KMS-11 (cell line): ENCODE results near the gene UBE2E3.
A peak's percentile ranks its signal among the peaks of the same experiment; 100 is the strongest.

Source experiments
- H2AFZ ChIP-seq: fragments of 200-600 bp; sonication (generic); 2 replicates; pipeline ENCODE4 v1.6.1; 2016; ENCODE audit warnings: antibody characterized with exemption, mixed run types, low read depth
- H3K27ac ChIP-seq: fragments of 200-600 bp; sonication (generic); 2 replicates; pipeline ENCODE4 v1.6.1; 2016; ENCODE audit warnings: mild to moderate bottlenecking, mixed run types
- H3K27me3 ChIP-seq: fragments of 200-600 bp; sonication (generic); 2 replicates; pipeline ENCODE4 v1.6.1; 2017; ENCODE audit warnings: mild to moderate bottlenecking, low read depth, mixed run types, moderate library complexity; ENCODE audit not compliant: insufficient read depth
- H3K36me3 ChIP-seq: fragments of 200-600 bp; sonication (generic); 2 replicates; pipeline ENCODE4 v1.6.1; 2017; ENCODE audit warnings: mild to moderate bottlenecking, mixed run types; ENCODE audit not compliant: insufficient read depth
- H3K4me1 ChIP-seq: fragments of 200-600 bp; sonication (generic); 2 replicates; pipeline ENCODE4 v1.6.1; 2016; ENCODE audit warnings: mild to moderate bottlenecking, low read depth, mixed run types; ENCODE audit not compliant: poor library complexity, severe bottlenecking
- H3K4me2 ChIP-seq: fragments of 200-600 bp; sonication (generic); 2 replicates; pipeline ENCODE4 v1.7.0; 2016; ENCODE audit warnings: mild to moderate bottlenecking, mixed run types
- H3K4me3 ChIP-seq: fragments of 200-600 bp; sonication (generic); IDR thresholded peaks from 2 replicates; pipeline ENCODE4 v1.6.1; 2017; ENCODE audit warnings: low read depth, low read length, mixed read lengths; ENCODE audit not compliant: insufficient read depth
- H3K79me2 ChIP-seq: fragments of 200-600 bp; sonication (generic); 2 replicates; pipeline ENCODE4 v1.6.1; 2016; ENCODE audit warnings: low read depth, mixed run types; ENCODE audit not compliant: insufficient read depth
- H3K9ac ChIP-seq: fragments of 200-600 bp; sonication (generic); 2 replicates; pipeline ENCODE4 v1.6.1; 2016; ENCODE audit warnings: mild to moderate bottlenecking, mixed run types
- H4K20me1 ChIP-seq: fragments of 200-600 bp; sonication (generic); 2 replicates; pipeline ENCODE4 v1.6.1; 2016; ENCODE audit warnings: mild to moderate bottlenecking, mixed run types; ENCODE audit not compliant: insufficient read depth
- CTCF ChIP-seq: fragments of 200-600 bp; sonication (generic); conservative IDR thresholded peaks from 2 replicates; pipeline ENCODE4 v1.6.1; 2017; ENCODE audit warnings: low read depth, mild to moderate bottlenecking, antibody characterized with exemption, low read length, moderate library complexity, mixed read lengths

Gene UBE2E3

GRCh38 chr2:181074457-181074856 is 94.1 kb downstream of the UBE2E3 start:
- Histone ChIP-seq H2AFZ (no peak overlapping the region), H3K4me1 (peaks cover 13% of the 10 kb centered on the region), H4K20me1 (no peaks in the 10 kb centered on the region), H3K4me2 (no peak overlapping the region), H3K27me3 (no peaks in the 10 kb centered on the region), H3K36me3 (no peaks in the 10 kb centered on the region), H3K4me3 (no peak overlapping the region), H3K27ac (no peak overlapping the region), H3K79me2 (no peaks in the 10 kb centered on the region), H3K9ac (no peak overlapping the region)
- TF ChIP-seq CTCF = no peak

- Histone ChIP-seq H3K79me2 (no peaks in the 10 kb centered on the region), H3K36me3 (no peaks in the 10 kb centered on the region), H4K20me1 (no peaks in the 10 kb centered on the region), H3K4me1 (peaks cover 5% of the 10 kb centered on the region), H3K4me2 (no peak overlapping the region), H3K9ac (no peak overlapping the region), H2AFZ (no peak overlapping the region), H3K27ac (no peak overlapping the region), H3K27me3 (no peaks in the 10 kb centered on the region), H3K4me3 (no peak overlapping the region)
- no peak for TF ChIP-seq CTCF
Measured at GRCh38 chr2:181076658-181077057, 96.3 kb downstream of the UBE2E3 start.

GRCh38 chr2:181077128-181077709 is 96.8 kb downstream of the UBE2E3 start:
- peaks cover 5% of the 10 kb centered on the region for H3K4me1 ChIP-seq
- H2AFZ ChIP-seq = no peak overlapping the region
- H4K20me1 ChIP-seq = no peaks in the 10 kb centered on the region
- H3K4me3 ChIP-seq = no peak overlapping the region
- no peak overlapping the region for H3K9ac ChIP-seq
- peak; percentile 79 for TF ChIP-seq CTCF
- H3K36me3 ChIP-seq = no peaks in the 10 kb centered on the region
- H3K27me3 ChIP-seq = no peaks in the 10 kb centered on the region
- no peak overlapping the region for H3K27ac ChIP-seq
- H3K4me2 ChIP-seq = no peak overlapping the region
- H3K79me2 ChIP-seq = no peaks in the 10 kb centered on the region

- no peak overlapping the region for H3K4me3 ChIP-seq
Measured at GRCh38 chr2:181083140-181083539, 102.7 kb downstream of the UBE2E3 start.

More at GRCh38 chr2:181083140-181083539, 102.7 kb downstream of the UBE2E3 start:
- H3K4me1 ChIP-seq = no peaks in the 10 kb centered on the region
- H4K20me1 ChIP-seq = no peaks in the 10 kb centered on the region
- H3K27me3 ChIP-seq = no peaks in the 10 kb centered on the region
- no peaks in the 10 kb centered on the region for H3K36me3 ChIP-seq
- H3K9ac ChIP-seq = no peak overlapping the region
- no peak overlapping the region for H3K4me2 ChIP-seq
- no peak for TF ChIP-seq CTCF
- no peak overlapping the region for H2AFZ ChIP-seq
- H3K79me2 ChIP-seq = no peaks in the 10 kb centered on the region
- H3K27ac ChIP-seq = no peak overlapping the region
